HepG2 (cell line): ENCODE data around the gene CACNA2D3. TPM values are rescaled to one million over a fixed set of nuclear protein-coding genes. Genes with fewer than 3 reads are reported as not detected.

Experiments
- ATAC-seq: fragments of 200-7000 bp; cut with Tn5 transposase; 3 replicates; pipeline ENCODE4 v1.9.1; 2020; ENCODE audit warnings: mild to moderate bottlenecking, moderate library complexity
- BruUV-seq: library from RNA; stranded (reverse); fragments of 400-500 nt; replicated peaks from 2 replicates; lab custom pipeline; 2021; lab: Mats Ljungman, UMichigan
- CTCF ChIA-PET: fragments of 300-600 bp; formaldehyde crosslinking; extraction: SDS; loops from one replicate; lab custom pipeline; 2021; ENCODE audit warnings: low total read pairs, inconsistent platforms, low intra/inter-chr PET ratio; lab: Yijun Ruan, JAX
- POLR2A ChIA-PET: fragments of 350-600 bp; sonication (Branson Sonifier 250); formaldehyde crosslinking; loops from one replicate; lab custom pipeline; 2020; ENCODE audit warnings: antibody characterized with exemption, inconsistent platforms; lab: Yijun Ruan, JAX
- DNase-seq: peaks from one replicate; pipeline ENCODE4 v3.0.0-alpha.2; 2015; ENCODE audit warnings: low spot score
- FAIRE-seq: peaks from 3 replicates; lab custom pipeline; 2011; peaks lifted over from hg19 to GRCh38; lab: Jason Lieb, UNC
- H2AFZ ChIP-seq: one replicate; pipeline ENCODE4 v1.6.1; 2011; ENCODE audit warnings: low read length, inconsistent platforms
- H3K27ac ChIP-seq: fragments of 300-600 bp; 3 replicates; pipeline ENCODE4 v1.8.0; 2011; ENCODE audit warnings: mixed run types, mild to moderate bottlenecking, mixed read lengths, low read length, inconsistent platforms; ENCODE audit not compliant: insufficient read depth; ENCODE audit errors: extremely low read length
- H3K27me3 ChIP-seq, 2 experiments: fragments of 200-600 bp in 1 of 2; 2 replicates in 1 of 2; 3 replicates in 1 of 2; pipeline versions ENCODE4 v1.6.0 to v1.8.0; 2011; ENCODE audit warnings: low read length in 2 of 2, mild to moderate bottlenecking in 2 of 2, moderate library complexity in 2 of 2, inconsistent platforms in 1 of 2; ENCODE audit not compliant: insufficient read depth in 2 of 2, control insufficient read depth in 1 of 2
- H3K36me3 ChIP-seq, 2 experiments: fragments of 200-600 bp in 1 of 2; replicated peaks in 1 of 2; 2 replicates in 1 of 2; 3 replicates in 1 of 2; pipeline versions ENCODE4 v1.5.1 to v1.8.0; 2011; ENCODE audit warnings: low read length in 2 of 2, inconsistent platforms in 1 of 2; ENCODE audit not compliant: insufficient read depth in 2 of 2, control insufficient read depth in 1 of 2
- H3K4me1 ChIP-seq: 2 replicates; pipeline ENCODE4 v1.5.1; 2012; ENCODE audit warnings: low read length, inconsistent platforms; ENCODE audit not compliant: insufficient read depth
- H3K4me2 ChIP-seq: 2 replicates; pipeline ENCODE4 v1.6.0; 2011; ENCODE audit warnings: low read depth, low read length, inconsistent platforms
- H3K4me3 ChIP-seq, 3 experiments: fragments of 200-600 bp in 1 of 3; sonication (generic), shearing (Covaris generic) in 1 of 3; replicated peaks in 1 of 3; 2 replicates each; pipeline ENCODE4 v1.5.1; 2011 to 2016; ENCODE audit warnings: low read length in 3 of 3, inconsistent platforms in 2 of 3, low read depth in 2 of 3, mild to moderate bottlenecking in 2 of 3, control low read depth in 1 of 3, mixed read lengths in 1 of 3; ENCODE audit not compliant: insufficient read depth in 1 of 3
- H3K79me2 ChIP-seq: one replicate; pipeline ENCODE4 v1.6.1; 2011; ENCODE audit warnings: low read length, inconsistent platforms; ENCODE audit not compliant: insufficient read depth
- H3K9ac ChIP-seq: 2 replicates; pipeline ENCODE4 v1.6.0; 2011; ENCODE audit warnings: mild to moderate bottlenecking, low read depth, low read length, inconsistent platforms; ENCODE audit not compliant: insufficient read depth
- H3K9me3 ChIP-seq: 2 replicates; pipeline ENCODE4 v1.5.1; 2012; ENCODE audit warnings: mild to moderate bottlenecking, low read length
- H4K20me1 ChIP-seq: 2 replicates; pipeline ENCODE4 v1.6.0; 2011; ENCODE audit warnings: inconsistent platforms, mild to moderate bottlenecking, low read length, moderate library complexity; ENCODE audit not compliant: insufficient read depth
- E2F1 ChIP-seq: sonication (generic); formaldehyde crosslinking; IDR thresholded peaks from 2 replicates; pipeline ENCODE4 v1.5.0; 2020; ENCODE audit warnings: missing genetic modification reagents
- FOXK1 ChIP-seq: sonication (generic); formaldehyde crosslinking; IDR thresholded peaks from 2 replicates; pipeline ENCODE4 v1.4.0; 2020; ENCODE audit warnings: low read depth, missing genetic modification reagents, borderline replicate concordance
- NAIF1 ChIP-seq: sonication (generic); formaldehyde crosslinking; IDR thresholded peaks from 2 replicates; pipeline ENCODE4 v1.5.0; 2020; ENCODE audit warnings: mild to moderate bottlenecking, missing genetic modification reagents, borderline replicate concordance
- NFIC ChIP-seq: IDR thresholded peaks from 2 replicates; pipeline ENCODE4 v1.6.1; 2012; ENCODE audit warnings: mild to moderate bottlenecking, low read length, inconsistent platforms
- NR2F1 ChIP-seq, 2 experiments: fragments of 450-650 bp in 1 of 2; formaldehyde crosslinking in 1 of 2; IDR thresholded peaks; 2 replicates each; pipeline versions ENCODE4 v1.5.0 to v1.6.1; 2016 to 2020; ENCODE audit warnings: mild to moderate bottlenecking in 1 of 2, missing compliant biosample characterization in 1 of 2, missing genetic modification reagents in 1 of 2, moderate library complexity in 1 of 2
- POGK ChIP-seq: sonication (generic); formaldehyde crosslinking; conservative IDR thresholded peaks from 2 replicates; pipeline ENCODE4 v1.8.0; 2022; ENCODE audit warnings: mild to moderate bottlenecking, moderate library complexity, missing genetic modification reagents
- SRY ChIP-seq: sonication (generic); formaldehyde crosslinking; IDR thresholded peaks from 2 replicates; pipeline ENCODE4 v1.8.0; 2022; ENCODE audit warnings: mild to moderate bottlenecking, missing genetic modification reagents
- ZNF263 ChIP-seq: sonication (generic); formaldehyde crosslinking; IDR thresholded peaks from 2 replicates; pipeline ENCODE4 v1.4.0; 2020; ENCODE audit warnings: missing genetic modification reagents
- ZNF333 ChIP-seq: sonication (generic); formaldehyde crosslinking; IDR thresholded peaks from 2 replicates; pipeline ENCODE4 v1.4.0; 2020; ENCODE audit warnings: mild to moderate bottlenecking, missing genetic modification reagents, borderline replicate concordance
- ZNF430 ChIP-seq: sonication (generic); formaldehyde crosslinking; IDR thresholded peaks from 2 replicates; pipeline ENCODE4 v1.9.0; 2021; ENCODE audit warnings: mild to moderate bottlenecking, missing genetic modification reagents
- WGBS: methylation state at CpG from one replicate; pipeline ENCODE4 v1.1.6; 2017; ENCODE audit warnings: low lambda C conversion rate; 5-methylcytosine and 5-hydroxymethylcytosine counted together
- in situ Hi-C: cut with HindIII; loops from 2 replicates; pipeline ENCODE4 v1.10.0; 2017; ENCODE audit warnings: low pct_unique_long_range_greater_than_20kb; ENCODE audit not compliant: extremely low pct_ligation_motif_present
- intact Hi-C: fragments of 100-400 bp; cut with micrococcal nuclease; formaldehyde crosslinking; loops from one replicate; pipeline ENCODE4 v1.10.0; 2022; ENCODE audit not compliant: unreplicated experiment
- polyA plus RNA-seq, 8 experiments: library from polyadenylated mRNA; depleted of rRNA in 3 of 8; stranded (reverse) in 7 of 8; unstranded in 1 of 8; fragments of >200 nt; fragmentation: Illumina TruSeq in 4 of 8; extraction: Trizol in 4 of 8; gene quantifications; 2 replicates each; pipeline versions ENCODE4 v1.2.1 to v1.2.3, GENCODE V29; 2011 to 2016; ENCODE audit warnings: low read depth in 4 of 8, missing spikeins in 1 of 8, mixed read lengths in 1 of 8; ENCODE audit not compliant: insufficient read depth in 1 of 8
- total RNA-seq, 5 experiments: library from RNA; depleted of rRNA; stranded (reverse); fragments of >200 nt; fragmentation: Illumina TruSeq; extraction: Trizol; gene quantifications; 2 replicates each; pipeline ENCODE4 v1.2.3, GENCODE V29; 2016; ENCODE audit warnings: low read depth in 1 of 5
- TF ChIP-seq, protein P1 (sequence below): sonication (generic); formaldehyde crosslinking; IDR thresholded peaks from 2 replicates; pipeline ENCODE4 v1.4.0; 2020; ENCODE audit warnings: missing genetic modification reagents

CACNA2D3 gene
- total and polyA plus RNA-seq, 2 of the 13 experiments (the other 11 are each of a cell fraction or from before 2014, with no cell fraction given): not detected

GRCh38 chr3:54222316-54222715, 100.0 kb downstream of the CACNA2D3 start (continued):
- TF ChIP-seq NR2F1 (CRISPR knock-in tag; IDR thresholded peaks at IDR 0.05): peak in 1 of 2 experiments; percentile 38; a peak in 1 of 4 replicates
- no peak for TF ChIP-seq NFIC

DNA sequence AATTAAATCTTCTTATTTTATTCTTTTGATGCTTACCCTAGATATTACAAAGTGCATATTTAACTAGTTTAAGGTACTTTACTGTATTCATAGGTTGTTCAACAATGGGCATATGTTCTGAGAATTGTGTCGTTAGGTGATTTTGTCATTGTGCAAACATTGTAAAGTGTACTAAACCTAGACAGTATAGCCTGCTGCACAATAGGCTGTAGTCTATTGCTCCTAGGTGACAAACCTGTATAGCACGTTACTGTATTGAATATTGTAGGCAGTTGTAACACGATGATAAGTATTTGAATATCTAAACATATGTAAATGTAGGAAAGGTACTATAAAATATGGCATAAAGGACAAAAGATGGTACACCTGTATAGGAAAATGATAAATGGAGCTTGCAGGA, 100.7 kb downstream of the CACNA2D3 start:
- no peak for ATAC-seq
- WGBS: 1% methylated on average over 3 of the region's 3 CpGs
- Histone ChIP-seq H2AFZ (no peak overlapping the region), H3K79me2 (no peaks in the 10 kb centered on the region), H4K20me1 (no peaks in the 10 kb centered on the region), H3K36me3 (no peaks in the 10 kb centered on the region), H3K9ac (no peak overlapping the region), H3K4me1 (peaks cover 4% of the 10 kb centered on the region; the same call in 1 of the 2 replicates), H3K27me3 (no peaks in the 10 kb centered on the region), H3K4me2 (no peak overlapping the region), H3K9me3 (no peaks in the 10 kb centered on the region), H3K4me3 (no peak overlapping the region), H3K27ac (no peak overlapping the region)
- ChIA-PET CTCF (no interaction called here), POLR2A (no interaction called here)
- no TSS peak for BruUV-seq
- no peak for DNase-seq
- intact Hi-C loops: no loop called here
- no peak for FAIRE-seq
- in situ Hi-C loops: no loop called here
- TF ChIP-seq POGK (CRISPR knock-in tag) (no peak), NAIF1 (CRISPR knock-in tag) (no peak), ZNF430 (CRISPR knock-in tag) (no peak), ZNF263 (no peak), E2F1 (CRISPR knock-in tag) (no peak), FOXK1 (no peak), SRY (CRISPR knock-in tag) (no peak), ZNF333 (no peak)
- TF ChIP-seq, protein P1, sequence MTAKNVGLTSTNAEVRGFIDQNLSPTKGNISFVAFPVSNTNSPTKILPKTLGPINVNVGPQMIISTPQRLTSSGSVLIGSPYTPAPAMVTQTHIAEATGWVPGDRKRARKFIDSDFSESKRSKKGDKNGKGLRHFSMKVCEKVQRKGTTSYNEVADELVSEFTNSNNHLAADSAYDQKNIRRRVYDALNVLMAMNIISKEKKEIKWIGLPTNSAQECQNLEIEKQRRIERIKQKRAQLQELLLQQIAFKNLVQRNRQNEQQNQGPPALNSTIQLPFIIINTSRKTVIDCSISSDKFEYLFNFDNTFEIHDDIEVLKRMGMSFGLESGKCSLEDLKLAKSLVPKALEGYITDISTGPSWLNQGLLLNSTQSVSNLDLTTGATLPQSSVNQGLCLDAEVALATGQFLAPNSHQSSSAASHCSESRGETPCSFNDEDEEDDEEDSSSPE: no peak
